Stimulated activated naive CD8-positive, alpha-beta T cell treated with anti-CD3 and anti-CD28 coated beads, Interleukin-15, Interleukin-2, amounts not matched to agents 100 ng/mL and 50 ng/mL, for 24 hours (primary cell): ENCODE data around the gene CBLC.

Source experiments
- H3K27ac Mint-ChIP-seq: one replicate; pipeline ENCODE4 v1.8.0; 2021; ENCODE audit warnings: mild to moderate bottlenecking, mixed read lengths
- H3K27me3 Mint-ChIP-seq: one replicate; pipeline ENCODE4 v1.8.0; 2021; ENCODE audit warnings: mixed read lengths
- H3K36me3 Mint-ChIP-seq: one replicate; pipeline ENCODE4 v1.8.0; 2021; ENCODE audit warnings: low read depth, mixed read lengths
- H3K4me1 Mint-ChIP-seq: one replicate; pipeline ENCODE4 v1.8.0; 2021; ENCODE audit warnings: low read depth, mixed read lengths
- H3K4me3 Mint-ChIP-seq: one replicate; pipeline ENCODE4 v1.8.0; 2021; ENCODE audit warnings: mild to moderate bottlenecking, mixed read lengths
- H3K9me3 Mint-ChIP-seq: one replicate; pipeline ENCODE4 v1.8.0; 2021; ENCODE audit warnings: mixed read lengths

The CBLC gene

GRCh38 chr19:44796701-44797115, 19.0 kb downstream of the CBLC start:
- no peaks in the 10 kb centered on the region for H3K9me3 Mint-ChIP-seq
- H3K4me1 Mint-ChIP-seq = peaks cover 17% of the 10 kb centered on the region
- no peaks in the 10 kb centered on the region for H3K36me3 Mint-ChIP-seq
- H3K27ac Mint-ChIP-seq = peak overlapping the region; percentile 32
- H3K4me3 Mint-ChIP-seq = no peak overlapping the region
- H3K27me3 Mint-ChIP-seq = no peaks in the 10 kb centered on the region

- Mint-ChIP-seq H3K27me3 (no peaks in the 10 kb centered on the region), H3K36me3 (no peaks in the 10 kb centered on the region), H3K27ac (no peak overlapping the region), H3K9me3 (no peaks in the 10 kb centered on the region), H3K4me1 (peaks cover 17% of the 10 kb centered on the region), H3K4me3 (no peak overlapping the region)
These were observed 22.1 kb downstream of the CBLC start for GRCh38 chr19:44799627-44800346.

- H3K9me3 Mint-ChIP-seq = no peaks in the 10 kb centered on the region
- no peak overlapping the region for H3K4me3 Mint-ChIP-seq
- H3K27me3 Mint-ChIP-seq = no peaks in the 10 kb centered on the region
- no peak overlapping the region for H3K27ac Mint-ChIP-seq
- peaks cover 17% of the 10 kb centered on the region for H3K4me1 Mint-ChIP-seq
- no peaks in the 10 kb centered on the region for H3K36me3 Mint-ChIP-seq
These were observed 22.8 kb downstream of the CBLC start for GRCh38 chr19:44800461-44800860.

- Mint-ChIP-seq H3K36me3 (no peaks in the 10 kb centered on the region), H3K4me1 (no peaks in the 10 kb centered on the region), H3K27ac (no peak overlapping the region), H3K9me3 (no peaks in the 10 kb centered on the region), H3K4me3 (no peak overlapping the region), H3K27me3 (no peaks in the 10 kb centered on the region)
These were observed 26.0 kb downstream of the CBLC start for GRCh38 chr19:44803442-44804428.

GRCh38 chr19:44806291-44806690, 28.6 kb downstream of the CBLC start:
- H3K27me3 Mint-ChIP-seq = peaks cover 5% of the 10 kb centered on the region
- no peaks in the 10 kb centered on the region for H3K9me3 Mint-ChIP-seq
- no peak overlapping the region for H3K4me3 Mint-ChIP-seq
- H3K27ac Mint-ChIP-seq = no peak overlapping the region
- H3K4me1 Mint-ChIP-seq = no peaks in the 10 kb centered on the region
- H3K36me3 Mint-ChIP-seq = no peaks in the 10 kb centered on the region

- H3K27me3 Mint-ChIP-seq = peaks cover 5% of the 10 kb centered on the region
- no peaks in the 10 kb centered on the region for H3K9me3 Mint-ChIP-seq
- no peaks in the 10 kb centered on the region for H3K4me1 Mint-ChIP-seq
- no peaks in the 10 kb centered on the region for H3K36me3 Mint-ChIP-seq
- no peak overlapping the region for H3K27ac Mint-ChIP-seq
- no peak overlapping the region for H3K4me3 Mint-ChIP-seq
These were observed 29.5 kb downstream of the CBLC start for GRCh38 chr19:44807162-44807561.

- H3K27me3 Mint-ChIP-seq = peaks cover 5% of the 10 kb centered on the region
- H3K4me1 Mint-ChIP-seq = no peaks in the 10 kb centered on the region
- no peaks in the 10 kb centered on the region for H3K36me3 Mint-ChIP-seq
- no peak overlapping the region for H3K4me3 Mint-ChIP-seq
- no peaks in the 10 kb centered on the region for H3K9me3 Mint-ChIP-seq
- no peak overlapping the region for H3K27ac Mint-ChIP-seq
These were observed 30.2 kb downstream of the CBLC start for GRCh38 chr19:44807652-44808462.

- Mint-ChIP-seq H3K36me3 (no peaks in the 10 kb centered on the region), H3K27me3 (peaks cover 5% of the 10 kb centered on the region), H3K27ac (no peak within 1 kb of the TSS), H3K4me3 (no peak within 1 kb of the TSS), H3K4me1 (no peaks in the 10 kb centered on the region), H3K9me3 (no peaks in the 10 kb centered on the region)
These were observed 31.0 kb downstream of the CBLC start, which contains the start of gene BCAM for GRCh38 chr19:44808463-44809371. Gene BCAM (plus strand): TSS chr19:44809103. CDS start chr19:44809125, 22 bp downstream.

GRCh38 chr19:44809577-44810233, 32.0 kb downstream of the CBLC start:
- Mint-ChIP-seq H3K4me3 (no peak overlapping the region), H3K36me3 (no peaks in the 10 kb centered on the region), H3K27ac (no peak overlapping the region), H3K27me3 (peaks cover 5% of the 10 kb centered on the region), H3K4me1 (no peaks in the 10 kb centered on the region), H3K9me3 (no peaks in the 10 kb centered on the region)

GRCh38 chr19:44810234-44811121, 32.8 kb downstream of the CBLC start:
- no peak overlapping the region for H3K4me3 Mint-ChIP-seq
- no peak overlapping the region for H3K27ac Mint-ChIP-seq
- no peaks in the 10 kb centered on the region for H3K4me1 Mint-ChIP-seq
- H3K36me3 Mint-ChIP-seq = no peaks in the 10 kb centered on the region
- H3K9me3 Mint-ChIP-seq = no peaks in the 10 kb centered on the region
- peaks cover 5% of the 10 kb centered on the region for H3K27me3 Mint-ChIP-seq

GRCh38 chr19:44811122-44811419, 33.4 kb downstream of the CBLC start:
- Mint-ChIP-seq H3K27ac (no peak overlapping the region), H3K4me3 (no peak overlapping the region), H3K4me1 (no peaks in the 10 kb centered on the region), H3K36me3 (no peaks in the 10 kb centered on the region), H3K27me3 (peaks cover 5% of the 10 kb centered on the region), H3K9me3 (no peaks in the 10 kb centered on the region)

- Mint-ChIP-seq H3K4me1 (no peaks in the 10 kb centered on the region), H3K36me3 (no peaks in the 10 kb centered on the region), H3K27ac (no peak overlapping the region)
These were observed 34.5 kb downstream of the CBLC start for GRCh38 chr19:44812142-44812718.

More at GRCh38 chr19:44812142-44812718, 34.5 kb downstream of the CBLC start:
- Mint-ChIP-seq H3K4me3 (no peak overlapping the region), H3K27me3 (peaks cover 5% of the 10 kb centered on the region), H3K9me3 (no peaks in the 10 kb centered on the region)
